Adipocyte (in vitro differentiated cells): ENCODE results near the gene AFG1L.
"Not testable (repeated sequence)": the region's sequence is repeated elsewhere in the genome, so short reads cannot be mapped to it uniquely, and the experiment has no call there.

Source experiments
- DNase-seq: peaks from one replicate; pipeline ENCODE4 v3.0.0-alpha.2; 2015; ENCODE audit warnings: low read depth
- H3K27me3 ChIP-seq: replicated peaks from 2 replicates; pipeline ENCODE4 v1.7.0; 2013; ENCODE audit warnings: mild to moderate bottlenecking, low read length, moderate library complexity; ENCODE audit not compliant: control insufficient read depth, insufficient read depth
- H3K36me3 ChIP-seq: 2 replicates; pipeline ENCODE4 v1.7.0; 2013; ENCODE audit warnings: low read length, mild to moderate bottlenecking, moderate library complexity; ENCODE audit not compliant: control insufficient read depth, insufficient read depth, severe bottlenecking
- H3K4me1 ChIP-seq: 2 replicates; pipeline ENCODE4 v1.7.0; 2013; ENCODE audit warnings: mild to moderate bottlenecking, low read length, moderate library complexity; ENCODE audit not compliant: control insufficient read depth, insufficient read depth
- H3K4me3 ChIP-seq: 2 replicates; pipeline ENCODE4 v1.7.0; 2013; ENCODE audit warnings: mild to moderate bottlenecking, low read length, moderate library complexity
- H3K9ac ChIP-seq: 2 replicates; pipeline ENCODE4 v1.7.0; 2013; ENCODE audit warnings: mild to moderate bottlenecking, low read length, moderate library complexity
- H3K9me3 ChIP-seq: 2 replicates; pipeline ENCODE4 v1.7.0; 2013; ENCODE audit warnings: mild to moderate bottlenecking, low read length, moderate library complexity; ENCODE audit not compliant: control insufficient read depth

AFG1L gene

GRCh38 chr6:108294727-108295625 is at the start of gene AFG1L:
Gene AFG1L (plus strand): TSS chr6:108295054. CDS start chr6:108295080, 26 bp downstream.
- peak within 1 kb of the TSS; percentile 88 for H3K4me3 ChIP-seq
- peak within 1 kb of the TSS; percentile 92 for H3K9ac ChIP-seq
- no peaks in the 10 kb centered on the region for H3K36me3 ChIP-seq
- H3K4me1 ChIP-seq = peaks cover 12% of the 10 kb centered on the region
- DNase-seq = peak; percentile 94
- no peaks in the 10 kb centered on the region for H3K27me3 ChIP-seq
- H3K9me3 ChIP-seq = no peaks in the 10 kb centered on the region

GRCh38 chr6:108245095-108245494 is 49.8 kb upstream of the AFG1L start:
- DNase-seq, H3K4me1 ChIP-seq, H3K4me3 ChIP-seq, H3K9me3 ChIP-seq, H3K9ac ChIP-seq, H3K27me3 ChIP-seq: not testable (repeated sequence)
- peaks cover 15% of the 10 kb centered on the region for H3K36me3 ChIP-seq

- Histone ChIP-seq H3K27me3 (no peaks in the 10 kb centered on the region), H3K9ac (no peak overlapping the region), H3K36me3 (peaks cover 3% of the 10 kb centered on the region), H3K4me1 (no peaks in the 10 kb centered on the region), H3K4me3 (no peak overlapping the region), H3K9me3 (no peaks in the 10 kb centered on the region)
- no peak for DNase-seq
Observed at GRCh38 chr6:108247965-108248536, 46.8 kb upstream of the AFG1L start.

GRCh38 chr6:108250240-108250866 is 44.5 kb upstream of the AFG1L start:
- DNase-seq = peak; percentile 11
- H3K27me3 ChIP-seq = no peaks in the 10 kb centered on the region
- no peak overlapping the region for H3K9ac ChIP-seq
- H3K9me3 ChIP-seq = no peaks in the 10 kb centered on the region
- no peaks in the 10 kb centered on the region for H3K36me3 ChIP-seq
- H3K4me1 ChIP-seq = peaks cover 13% of the 10 kb centered on the region
- H3K4me3 ChIP-seq = no peak overlapping the region

GRCh38 chr6:108251252-108251651 is 43.6 kb upstream of the AFG1L start:
- Histone ChIP-seq H3K36me3 (peaks cover 3% of the 10 kb centered on the region), H3K4me1 (peaks cover 13% of the 10 kb centered on the region), H3K4me3 (no peak overlapping the region), H3K9me3 (no peaks in the 10 kb centered on the region), H3K9ac (no peak overlapping the region), H3K27me3 (no peaks in the 10 kb centered on the region)
- no peak for DNase-seq

GRCh38 chr6:108252055-108252454 is 42.8 kb upstream of the AFG1L start:
- DNase-seq = no peak

GRCh38 chr6:108253241-108253640 is 41.6 kb upstream of the AFG1L start:
- DNase-seq = peak; percentile 16
- no peaks in the 10 kb centered on the region for H3K9me3 ChIP-seq
- no peaks in the 10 kb centered on the region for H3K27me3 ChIP-seq
- H3K4me1 ChIP-seq = peaks cover 13% of the 10 kb centered on the region
- peaks cover 6% of the 10 kb centered on the region for H3K36me3 ChIP-seq
- H3K4me3 ChIP-seq = no peak overlapping the region
- H3K9ac ChIP-seq = no peak overlapping the region

More at GRCh38 chr6:108252055-108252454, 42.8 kb upstream of the AFG1L start:
- Histone ChIP-seq H3K4me1 (peaks cover 13% of the 10 kb centered on the region), H3K4me3 (no peak overlapping the region), H3K36me3 (peaks cover 3% of the 10 kb centered on the region), H3K27me3 (no peaks in the 10 kb centered on the region), H3K9ac (no peak overlapping the region), H3K9me3 (no peaks in the 10 kb centered on the region)

GRCh38 chr6:108254433-108255410 is 40.1 kb upstream of the AFG1L start:
- Histone ChIP-seq H3K36me3 (peaks cover 6% of the 10 kb centered on the region), H3K4me1 (peaks cover 20% of the 10 kb centered on the region), H3K4me3 (no peak overlapping the region), H3K27me3 (no peaks in the 10 kb centered on the region), H3K9me3 (no peaks in the 10 kb centered on the region), H3K9ac (no peak overlapping the region)
- no peak for DNase-seq

- H3K4me3 ChIP-seq = peak overlapping the region; percentile 82
- peaks cover 8% of the 10 kb centered on the region for H3K4me1 ChIP-seq
- no peaks in the 10 kb centered on the region for H3K27me3 ChIP-seq
- peak overlapping the region; percentile 88 for H3K9ac ChIP-seq
- peak; percentile 67 for DNase-seq
- peaks cover 6% of the 10 kb centered on the region for H3K36me3 ChIP-seq
- H3K9me3 ChIP-seq = no peaks in the 10 kb centered on the region
Observed at GRCh38 chr6:108260126-108260808, 34.6 kb upstream of the AFG1L start.

GRCh38 chr6:108260809-108261569 is 33.9 kb upstream of the AFG1L start, which contains the start of gene SNX3:
Gene SNX3 (minus strand): TSS chr6:108261040. CDS start chr6:108260921, 119 bp downstream.
- peak within 1 kb of the TSS; percentile 82 for H3K4me3 ChIP-seq
- DNase-seq = peak; percentile 97
- no peaks in the 10 kb centered on the region for H3K9me3 ChIP-seq
- peaks cover 3% of the 10 kb centered on the region for H3K36me3 ChIP-seq
- H3K9ac ChIP-seq = peak within 1 kb of the TSS; percentile 88
- H3K4me1 ChIP-seq = peaks cover 8% of the 10 kb centered on the region
- no peaks in the 10 kb centered on the region for H3K27me3 ChIP-seq
